Colonic mucosa (tissue), 4 donors: ENCODE results near the gene PPP3CA. TPM values are rescaled to one million over a fixed set of nuclear protein-coding genes. Genes with fewer than 3 reads are reported as not detected.

ENCODE experiments used
- DNase-seq: peaks from one replicate; pipeline ENCODE4 v3.0.0-alpha.2; 2020
- H3K27ac ChIP-seq: fragments of 200-600 bp; one replicate; pipeline ENCODE4 v1.8.0; 2021
- H3K27me3 ChIP-seq: fragments of 200-600 bp; one replicate; pipeline ENCODE4 v1.8.0; 2021
- H3K36me3 ChIP-seq: fragments of 200-600 bp; one replicate; pipeline ENCODE4 v1.8.0; 2021
- H3K4me1 ChIP-seq: fragments of 200-600 bp; one replicate; pipeline ENCODE4 v1.8.0; 2021; ENCODE audit warnings: mild to moderate bottlenecking
- H3K4me3 ChIP-seq: fragments of 200-600 bp; one replicate; pipeline ENCODE4 v1.8.0; 2021
- H3K9ac ChIP-seq, 2 donors: one replicate each; pipeline ENCODE4 v1.7.0; 2013; ENCODE audit warnings: control low read depth in 2 of 2, low read depth in 2 of 2, low read length in 2 of 2
- H3K9me3 ChIP-seq: fragments of 200-600 bp; one replicate; pipeline ENCODE4 v1.8.0; 2021
- CTCF ChIP-seq: fragments of 200-600 bp; IDR thresholded peaks from one replicate; pipeline ENCODE4 v1.8.0; 2022; ENCODE audit warnings: antibody characterized with exemption, mild to moderate bottlenecking
- intact Hi-C: fragments of 100-400 bp; cut with DNase I; formaldehyde crosslinking; loops from one replicate; pipeline ENCODE4 v1.14.1; 2022
- total RNA-seq, 2 donors: library from RNA; stranded (reverse); fragmentation: NEBNext Ultra II Directional in 1 of 2; extraction: Animal tissue kit (Norgen Biotek cat#: 25700) in 1 of 2; gene quantifications; one replicate each; pipeline ENCODE4 v1.2.1, GENCODE V29; 2021
- donor health status: healthy.
- donor health status: DM: no; HTN: no; CAD: no.
- donor health status: DM: no; HTN: no; CAD: no.

PPP3CA gene
- total RNA-seq, 2 donors from 2014 or later: 34.5 to 43.9 TPM

GRCh38 chr4:101031971-101032370, 315.4 kb downstream of the PPP3CA start:
- DNase-seq: no peak
- no peaks in the 10 kb centered on the region for H3K4me1 ChIP-seq
- no peak overlapping the region for H3K27ac ChIP-seq
- H3K27me3 ChIP-seq: no peaks in the 10 kb centered on the region
- TF ChIP-seq CTCF: no peak
- no peak overlapping the region for H3K9ac ChIP-seq
- H3K9me3 ChIP-seq: no peaks in the 10 kb centered on the region
- no peak overlapping the region for H3K4me3 ChIP-seq
- intact Hi-C loops: no loop called here
- no peaks in the 10 kb centered on the region for H3K36me3 ChIP-seq

GRCh38 chr4:101028886-101029285, 318.4 kb downstream of the PPP3CA start:
- DNase-seq: no peak
- Histone ChIP-seq H3K9ac (no peak overlapping the region), H3K27me3 (no peaks in the 10 kb centered on the region), H3K36me3 (no peaks in the 10 kb centered on the region), H3K9me3 (no peaks in the 10 kb centered on the region), H3K4me3 (no peak overlapping the region), H3K4me1 (no peaks in the 10 kb centered on the region), H3K27ac (no peak overlapping the region)
- intact Hi-C loops: no loop called here
- no peak for TF ChIP-seq CTCF

- Histone ChIP-seq H3K27me3 (no peaks in the 10 kb centered on the region), H3K36me3 (no peaks in the 10 kb centered on the region), H3K4me1 (no peaks in the 10 kb centered on the region), H3K9me3 (no peaks in the 10 kb centered on the region), H3K9ac (no peak overlapping the region), H3K27ac (no peak overlapping the region), H3K4me3 (no peak overlapping the region)
- TF ChIP-seq CTCF: no peak
- DNase-seq: no peak
- intact Hi-C loops: no loop called here
Measured at GRCh38 chr4:101027721-101028120, 319.6 kb downstream of the PPP3CA start.

- H3K4me3 ChIP-seq: no peak overlapping the region
- H3K27ac ChIP-seq: no peak overlapping the region
- H3K4me1 ChIP-seq: peaks cover 2% of the 10 kb centered on the region
- intact Hi-C loops: no loop called here
- H3K36me3 ChIP-seq: no peaks in the 10 kb centered on the region
- H3K9ac ChIP-seq: no peak overlapping the region
- H3K9me3 ChIP-seq: no peaks in the 10 kb centered on the region
- no peak for TF ChIP-seq CTCF
- DNase-seq: no peak
- no peaks in the 10 kb centered on the region for H3K27me3 ChIP-seq
Measured at GRCh38 chr4:101025755-101026154, 321.6 kb downstream of the PPP3CA start.

- Histone ChIP-seq H3K4me1 (peaks cover 5% of the 10 kb centered on the region), H3K9me3 (no peaks in the 10 kb centered on the region), H3K27me3 (no peaks in the 10 kb centered on the region), H3K4me3 (no peak overlapping the region), H3K36me3 (no peaks in the 10 kb centered on the region), H3K9ac (no peak overlapping the region), H3K27ac (no peak overlapping the region)
- intact Hi-C loops: no loop called here
- no peak for TF ChIP-seq CTCF
- DNase-seq: no peak
Measured at GRCh38 chr4:101022151-101023024, 324.9 kb downstream of the PPP3CA start.
